Pancreas (tissue), 10 donors: ENCODE measurements around the gene CEP131. TPM values are rescaled to one million over a fixed set of nuclear protein-coding genes. Genes with fewer than 3 reads are reported as not detected.

Source experiments
- ATAC-seq, 4 donors: fragments of 200-7000 bp; cut with Tn5 transposase; one replicate each; pipeline versions ENCODE4 v1.8.0 to v1.9.1; 2020; ENCODE audit warnings: mild to moderate bottlenecking in 4 of 4, moderate library complexity in 4 of 4
- DNase-seq, 6 donors: peaks; one replicate each; pipeline ENCODE4 v3.0.0-alpha.2; 2020
- FAIRE-seq: peaks from 2 replicates; lab custom pipeline; 2012; peaks lifted over from hg19 to GRCh38; lab: Jason Lieb, UNC
- H3K27ac ChIP-seq, 4 donors: fragments of 200-600 bp; sonication (generic); 1 replicate in 3 of 4; 2 replicates in 1 of 4; pipeline versions ENCODE4 v1.5.0 to v1.8.0; 2020
- H3K27me3 ChIP-seq, 4 donors: fragments of 200-600 bp; one replicate each; pipeline ENCODE4 v1.8.0; 2021
- H3K36me3 ChIP-seq, 3 donors: fragments of 200-600 bp; sonication (generic) in 1 of 3; one replicate each; pipeline versions ENCODE4 v1.5.0 to v1.8.0; 2020 to 2021
- H3K4me1 ChIP-seq, 3 donors: fragments of 200-600 bp; one replicate each; pipeline ENCODE4 v1.8.0; 2021
- H3K4me3 ChIP-seq, 4 donors: fragments of 200-600 bp; sonication (generic) in 2 of 4; one replicate each; pipeline versions ENCODE4 v1.5.0 to v1.8.0; 2020 to 2021
- H3K9me3 ChIP-seq, 4 donors: fragments of 200-600 bp; one replicate each; pipeline ENCODE4 v1.8.0; 2021
- WGBS, 2 donors: extraction: QIAGEN DNeasy Blood & Tissue Kit; methylation state at CpG; one replicate each; pipeline ENCODE4 v1.1.7; 2013; 5-methylcytosine and 5-hydroxymethylcytosine counted together
- intact Hi-C, 3 donors: fragments of 100-400 bp; cut with DNase I; formaldehyde crosslinking; loops; one replicate each; pipeline versions ENCODE4 v1.11.1 to v1.14.2; 2022
- polyA plus RNA-seq, 2 donors: library from polyadenylated mRNA; stranded (reverse); fragments of 200-250 nt; gene quantifications; one replicate each; pipeline ENCODE4 v1.2.3, GENCODE V29; 2013
- total RNA-seq, 6 donors: library from RNA; stranded (reverse); fragmentation: NEBNext Ultra II Directional in 4 of 6; extraction: Animal tissue kit (Norgen Biotek cat#: 25700) in 4 of 6; gene quantifications; one replicate each; pipeline versions ENCODE4 v1.2.1 to v1.2.4, GENCODE V29; 2021 to 2023
- TF ChIP-seq, protein P1 (sequence below), 4 donors: fragments of 200-600 bp; sonication (generic) in 3 of 4; IDR thresholded peaks; one replicate each; pipeline versions ENCODE4 v1.5.0 to v1.8.0; 2021; ENCODE audit warnings: antibody characterized with exemption in 4 of 4
- donor health status: healthy with polysubstance abuse.
- donor health status: DM: no; HTN: no; CAD: no; lungs with moderate emphysema.
- donor health status: DM: no; HTN: no; CAD: no.
- donor health status: control.
- donor health status: control.
- donor health status: Bipolar disorder and iron deficiency.
- donor health status: DM: yes; HTN: yes; CAD: no.
- donor health status: DM: no; HTN: no; CAD: no.
- donor health status: DM: no; HTN: no; CAD: no.
- donor health status: DM: yes; HTN: yes; CAD: no.

Gene CEP131
- total and polyA plus RNA-seq, 8 donors = 3.4 to 22.8 (median 4.6) TPM

- H3K36me3 ChIP-seq = no peaks in the 10 kb centered on the region
- 27 to 28% methylated on average over 25 of the region's 25 CpGs for WGBS, 2 donors
- FAIRE-seq (no peak), DNase-seq (peak in 5 of 6 donors; percentile 73 to 90 (median 82)), ATAC-seq (peak; percentile 92 to 97 (median 96))
- no peaks in the 10 kb centered on the region for H3K27me3 ChIP-seq
- H3K9me3 ChIP-seq = no peaks in the 10 kb centered on the region
- no peak overlapping the region for H3K27ac ChIP-seq
- intact Hi-C loops = loop anchor here in 2 of 3 donors (5.0 kb wide), 3 partner anchors 50 to 395 kb away; no protein-coding TSS in a partner anchor
- no peak overlapping the region for H3K4me3 ChIP-seq
- peaks cover 0 to 3% (median 0%) of the 10 kb centered on the region in 3 donors for H3K4me1 ChIP-seq
- TF ChIP-seq, protein P1, sequence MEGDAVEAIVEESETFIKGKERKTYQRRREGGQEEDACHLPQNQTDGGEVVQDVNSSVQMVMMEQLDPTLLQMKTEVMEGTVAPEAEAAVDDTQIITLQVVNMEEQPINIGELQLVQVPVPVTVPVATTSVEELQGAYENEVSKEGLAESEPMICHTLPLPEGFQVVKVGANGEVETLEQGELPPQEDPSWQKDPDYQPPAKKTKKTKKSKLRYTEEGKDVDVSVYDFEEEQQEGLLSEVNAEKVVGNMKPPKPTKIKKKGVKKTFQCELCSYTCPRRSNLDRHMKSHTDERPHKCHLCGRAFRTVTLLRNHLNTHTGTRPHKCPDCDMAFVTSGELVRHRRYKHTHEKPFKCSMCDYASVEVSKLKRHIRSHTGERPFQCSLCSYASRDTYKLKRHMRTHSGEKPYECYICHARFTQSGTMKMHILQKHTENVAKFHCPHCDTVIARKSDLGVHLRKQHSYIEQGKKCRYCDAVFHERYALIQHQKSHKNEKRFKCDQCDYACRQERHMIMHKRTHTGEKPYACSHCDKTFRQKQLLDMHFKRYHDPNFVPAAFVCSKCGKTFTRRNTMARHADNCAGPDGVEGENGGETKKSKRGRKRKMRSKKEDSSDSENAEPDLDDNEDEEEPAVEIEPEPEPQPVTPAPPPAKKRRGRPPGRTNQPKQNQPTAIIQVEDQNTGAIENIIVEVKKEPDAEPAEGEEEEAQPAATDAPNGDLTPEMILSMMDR (IDR thresholded peaks at IDR 0.05) = peak; percentile 46 to 68 (median 64)
These were observed 80.2 kb downstream of the CEP131 start for GRCh38 chr17:81142301-81143199.

GRCh38 chr17:81140695-81141094 is 82.1 kb downstream of the CEP131 start:
- H3K36me3 ChIP-seq = no peaks in the 10 kb centered on the region
- no peak overlapping the region for H3K4me3 ChIP-seq
- H3K4me1 ChIP-seq = peaks cover 0 to 3% (median 0%) of the 10 kb centered on the region in 3 donors
- WGBS, 2 donors = 93 to 98% methylated on average over 33 to 37 of the region's 37 CpGs
- H3K27ac ChIP-seq = no peak overlapping the region
- no peak for ATAC-seq
- intact Hi-C loops = loop anchor here in 2 of 3 donors (5.0 kb wide), 3 partner anchors 52 to 397 kb away; no protein-coding TSS in a partner anchor
- no peak for DNase-seq
- H3K27me3 ChIP-seq = no peaks in the 10 kb centered on the region
- no peak for FAIRE-seq
- H3K9me3 ChIP-seq = no peaks in the 10 kb centered on the region
- TF ChIP-seq, protein P1 (IDR thresholded peaks at IDR 0.05) = no peak

- Histone ChIP-seq H3K27me3 (no peaks in the 10 kb centered on the region), H3K4me3 (no peak overlapping the region), H3K4me1 (peaks cover 0 to 3% (median 0%) of the 10 kb centered on the region in 3 donors), H3K9me3 (no peaks in the 10 kb centered on the region), H3K27ac (no peak overlapping the region), H3K36me3 (no peaks in the 10 kb centered on the region)
- no peak for DNase-seq
- ATAC-seq = no peak
- no peak for FAIRE-seq
- TF ChIP-seq, protein P1 (IDR thresholded peaks at IDR 0.05) = no peak
- WGBS, 2 donors = 79 to 81% methylated on average over 8 of the region's 8 CpGs
- intact Hi-C loops = loop anchor here in 2 of 3 donors (5.0 kb wide), 3 partner anchors 52 to 397 kb away; no protein-coding TSS in a partner anchor
These were observed 82.7 kb downstream of the CEP131 start for GRCh38 chr17:81140018-81140417.

Other genes starting within 250 kb of the CEP131 start
- gene CHMP6, start 231.1 kb downstream of the CEP131 start, total RNA-seq = 10 to 100 TPM in 4 of 6 donors, 1 to 10 TPM in 2; 9.5 to 15.1 (median 12.4) TPM
- 10 to 100 TPM; 22.4 to 30.8 TPM for gene CHMP6, start 231.1 kb downstream of the CEP131 start, polyA plus RNA-seq
- 10 to 100 TPM in 3 of 6 donors, 1 to 10 TPM in 3; 4.7 to 13.2 (median 8.6) TPM for gene BAIAP2, start 187.8 kb downstream of the CEP131 start, total RNA-seq
- gene BAIAP2, start 187.8 kb downstream of the CEP131 start, polyA plus RNA-seq = 10 to 100 TPM; 11.6 to 16.4 TPM
- gene PVALEF, start 57.5 kb downstream of the CEP131 start, total RNA-seq = under 1 TPM in 4 of 6 donors, not detected in 2; 0.12 to 0.51 (median 0.27) TPM
- gene PVALEF, start 57.5 kb downstream of the CEP131 start, polyA plus RNA-seq = under 1 TPM; 0.11 to 0.12 TPM
- gene AATK, start 56.7 kb downstream of the CEP131 start, total RNA-seq = 10 to 100 TPM; 24.9 to 49.6 (median 30.1) TPM
- gene AATK, start 56.7 kb downstream of the CEP131 start, polyA plus RNA-seq = 10 to 100 TPM; 24.3 to 40.1 TPM
- 10 to 100 TPM; 13.8 to 30.7 (median 16.1) TPM for gene TEPSIN, start 16.1 kb upstream of the CEP131 start, total RNA-seq
- 10 to 100 TPM; 54.4 to 98.5 TPM for gene TEPSIN, start 16.1 kb upstream of the CEP131 start, polyA plus RNA-seq
- gene NDUFAF8, start 16.4 kb upstream of the CEP131 start, total RNA-seq = 10 to 100 TPM; 17.5 to 26.3 (median 20.0) TPM
- 10 to 100 TPM; 29.2 to 34.1 TPM for gene NDUFAF8, start 16.4 kb upstream of the CEP131 start, polyA plus RNA-seq
- gene SLC38A10, start 72.3 kb upstream of the CEP131 start, total RNA-seq = 100 to 1,000 TPM in 1 of 6 donors, 10 to 100 TPM in 5; 72.8 to 119 (median 95.7) TPM
- 100 to 1,000 TPM; 138 to 190 TPM for gene SLC38A10, start 72.3 kb upstream of the CEP131 start, polyA plus RNA-seq
- gene BAHCC1, start 172.5 kb upstream of the CEP131 start, total RNA-seq = 10 to 100 TPM in 2 of 6 donors, 1 to 10 TPM in 4; 8.0 to 11.5 (median 9.6) TPM
- 10 to 100 TPM; 11.4 to 24.1 TPM for gene BAHCC1, start 172.5 kb upstream of the CEP131 start, polyA plus RNA-seq